Calu3 (cell line): ENCODE measurements around the gene NUP50. TPM values are rescaled to one million over a fixed set of nuclear protein-coding genes. Genes with fewer than 3 reads are reported as not detected.

Source experiments
- BruUV-seq: library from RNA; stranded (reverse); fragments of 400-500 nt; replicated peaks from 2 replicates; lab custom pipeline; 2021; lab: Mats Ljungman, UMichigan
- CTCF ChIA-PET: fragments of 300-600 bp; sonication (Branson Sonifier 250); formaldehyde crosslinking; loops from one replicate; lab custom pipeline; 2022; ENCODE audit warnings: antibody characterized with exemption; lab: Charles Lee
- DNase-seq: peaks from one replicate; pipeline ENCODE4 v3.0.0; 2022
- H3K27ac Mint-ChIP-seq: one replicate; pipeline ENCODE4 v1.8.0; 2022; ENCODE audit warnings: mixed read lengths; ENCODE audit not compliant: unreplicated experiment
- H3K27me3 Mint-ChIP-seq: one replicate; pipeline ENCODE4 v1.8.0; 2022; ENCODE audit warnings: mixed read lengths; ENCODE audit not compliant: unreplicated experiment
- H3K36me3 Mint-ChIP-seq: one replicate; pipeline ENCODE4 v1.8.0; 2022; ENCODE audit warnings: mild to moderate bottlenecking, moderate library complexity, mixed read lengths; ENCODE audit not compliant: insufficient read depth, unreplicated experiment
- H3K4me1 Mint-ChIP-seq: one replicate; pipeline ENCODE4 v1.8.0; 2022; ENCODE audit warnings: mild to moderate bottlenecking, low read depth, mixed read lengths; ENCODE audit not compliant: unreplicated experiment
- H3K4me3 Mint-ChIP-seq: one replicate; pipeline ENCODE4 v1.8.0; 2022; ENCODE audit warnings: mild to moderate bottlenecking, low read depth, moderate library complexity, mixed read lengths; ENCODE audit not compliant: unreplicated experiment
- H3K9me3 Mint-ChIP-seq: one replicate; pipeline ENCODE4 v1.8.0; 2022; ENCODE audit warnings: low read depth, mixed read lengths; ENCODE audit not compliant: unreplicated experiment
- CTCF ChIP-seq: fragments of 200-600 bp; IDR thresholded peaks from one replicate; pipeline ENCODE4 v1.8.0; 2022; ENCODE audit warnings: antibody characterized with exemption; ENCODE audit not compliant: unreplicated experiment
- intact Hi-C: fragments of 100-400 bp; cut with micrococcal nuclease; formaldehyde crosslinking; loops from one replicate; pipeline ENCODE4 v1.10.0; 2022; ENCODE audit not compliant: unreplicated experiment
- total RNA-seq: library from RNA; stranded (reverse); gene quantifications from 2 replicates; pipeline ENCODE4 v1.2.3, GENCODE V29; 2022

The NUP50 gene
- total RNA-seq, 1 experiment from 2014 or later: 107 TPM

DNA sequence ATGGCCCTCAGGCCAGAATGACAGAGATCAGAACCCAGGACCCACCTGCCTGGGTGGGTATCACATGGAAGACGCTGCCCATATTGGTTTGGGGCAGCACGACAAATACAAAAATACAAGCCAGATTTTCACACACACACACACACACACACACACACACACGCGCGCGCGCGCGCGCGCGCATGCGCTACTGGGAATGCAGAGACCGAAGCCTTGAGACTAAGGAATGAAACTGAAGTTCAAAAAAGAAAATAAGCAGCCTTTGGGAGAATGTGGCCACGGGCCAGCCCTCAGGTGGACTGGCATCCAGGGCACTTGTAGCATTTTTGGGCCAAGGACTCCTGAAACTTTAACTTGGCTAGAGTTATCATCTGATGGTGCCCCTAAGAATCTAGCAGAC lies 21.3 kb upstream of the NUP50 start:
- intact Hi-C loops: no loop called here
- no peak for DNase-seq
- Mint-ChIP-seq H3K27ac (no peak overlapping the region), H3K27me3 (no peaks in the 10 kb centered on the region), H3K9me3 (no peaks in the 10 kb centered on the region), H3K36me3 (no peaks in the 10 kb centered on the region), H3K4me3 (no peak overlapping the region), H3K4me1 (peaks cover 6% of the 10 kb centered on the region)
- CTCF ChIA-PET: interaction anchor here (0.6 to 0.8 kb wide), 3 partner anchors 84 to 1408 kb away, joined by 3 to 4 read pairs (median 4); no protein-coding TSS in a partner anchor
- BruUV-seq: no TSS peak
- no peak for TF ChIP-seq CTCF

DNA sequence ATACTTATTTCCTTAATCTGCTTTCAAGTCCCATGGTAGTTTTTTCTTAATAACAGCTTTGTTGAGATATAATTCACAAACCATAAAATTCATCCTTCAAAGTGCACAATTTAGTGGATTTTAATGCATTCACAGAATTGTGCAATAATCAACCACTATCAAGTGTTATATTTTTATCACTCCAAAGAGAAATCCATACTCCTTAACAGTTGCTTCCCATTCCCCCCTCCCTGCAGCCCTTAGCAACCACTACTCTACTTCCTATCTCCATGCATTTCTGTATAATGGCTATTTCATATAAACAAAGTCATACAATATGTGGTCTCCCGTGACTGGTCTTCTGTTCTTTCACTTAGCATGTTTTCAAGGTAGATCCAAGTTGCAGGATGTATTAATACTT lies 18.8 kb upstream of the NUP50 start:
- H3K9me3 Mint-ChIP-seq: no peaks in the 10 kb centered on the region
- no peak overlapping the region for H3K4me3 Mint-ChIP-seq
- no peaks in the 10 kb centered on the region for H3K27me3 Mint-ChIP-seq
- peaks cover 6% of the 10 kb centered on the region for H3K4me1 Mint-ChIP-seq
- peaks cover 4% of the 10 kb centered on the region for H3K36me3 Mint-ChIP-seq
- CTCF ChIA-PET: no interaction called here
- DNase-seq: no peak
- no TSS peak for BruUV-seq
- intact Hi-C loops: no loop called here
- no peak for TF ChIP-seq CTCF
- no peak overlapping the region for H3K27ac Mint-ChIP-seq

DNA sequence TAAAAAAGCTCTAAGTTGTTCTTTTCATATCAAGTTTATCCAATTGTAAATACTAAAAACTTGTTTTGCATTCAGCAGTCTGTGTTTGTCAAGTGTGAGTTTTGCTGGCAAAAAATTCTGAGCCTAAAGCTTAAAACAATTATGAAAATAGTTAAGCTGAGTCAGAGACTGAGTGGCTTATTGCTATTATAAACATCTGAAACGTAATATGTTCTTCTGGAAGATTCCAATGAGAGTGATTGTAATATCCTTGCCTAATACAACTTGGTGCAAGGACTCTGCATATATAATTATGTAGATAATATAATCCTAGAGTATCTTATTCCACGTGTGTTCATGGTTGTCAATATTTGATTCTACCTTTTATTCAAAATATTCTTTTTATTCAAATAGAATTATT lies 14.1 kb upstream of the NUP50 start:
- Mint-ChIP-seq H3K9me3 (no peaks in the 10 kb centered on the region), H3K4me1 (peaks cover 9% of the 10 kb centered on the region), H3K4me3 (no peak overlapping the region), H3K36me3 (peaks cover 24% of the 10 kb centered on the region), H3K27me3 (no peaks in the 10 kb centered on the region), H3K27ac (no peak overlapping the region)
- CTCF ChIA-PET: no interaction called here
- BruUV-seq: no TSS peak
- no peak for DNase-seq
- TF ChIP-seq CTCF: no peak
- intact Hi-C loops: loop anchor here (10.0 kb wide), 1 partner anchor 45 kb away; no protein-coding TSS in a partner anchor

DNA sequence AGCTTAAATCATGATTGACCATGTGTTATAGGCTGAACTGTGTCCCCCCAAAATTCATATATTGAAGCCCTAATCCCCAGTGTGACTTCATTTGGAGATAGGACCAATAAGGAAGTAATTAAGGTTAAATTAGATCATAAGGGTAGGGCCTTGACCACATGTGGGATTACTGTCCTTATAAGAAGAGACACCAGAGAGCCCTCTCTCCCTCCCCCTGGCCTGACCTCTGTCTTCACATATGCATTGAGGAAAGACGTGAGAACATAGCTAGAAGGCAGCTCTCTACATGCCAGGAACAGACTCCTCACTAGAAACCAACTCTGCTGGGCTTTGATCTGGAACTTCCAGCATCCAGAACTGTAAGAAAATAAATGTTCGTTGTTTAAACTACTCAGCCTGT lies 13.6 kb upstream of the NUP50 start:
- H3K27ac Mint-ChIP-seq: no peak overlapping the region
- intact Hi-C loops: loop anchor here (10.0 kb wide), 1 partner anchor 45 kb away; no protein-coding TSS in a partner anchor
- no peaks in the 10 kb centered on the region for H3K9me3 Mint-ChIP-seq
- CTCF ChIA-PET: no interaction called here
- peaks cover 26% of the 10 kb centered on the region for H3K36me3 Mint-ChIP-seq
- no TSS peak for BruUV-seq
- peaks cover 14% of the 10 kb centered on the region for H3K4me1 Mint-ChIP-seq
- no peak for TF ChIP-seq CTCF
- no peak for DNase-seq
- H3K27me3 Mint-ChIP-seq: no peaks in the 10 kb centered on the region
- H3K4me3 Mint-ChIP-seq: no peak overlapping the region
